HG02571 (cell line): ENCODE results near the gene ERAS.

ENCODE experiments used
- ATAC-seq: cut with Tn5 transposase; IDR thresholded peaks from one replicate; pipeline ENCODE4 v1.9.1; 2021; ENCODE audit warnings: mild to moderate bottlenecking, moderate library complexity; ENCODE audit not compliant: unreplicated experiment

ERAS gene, protein sequence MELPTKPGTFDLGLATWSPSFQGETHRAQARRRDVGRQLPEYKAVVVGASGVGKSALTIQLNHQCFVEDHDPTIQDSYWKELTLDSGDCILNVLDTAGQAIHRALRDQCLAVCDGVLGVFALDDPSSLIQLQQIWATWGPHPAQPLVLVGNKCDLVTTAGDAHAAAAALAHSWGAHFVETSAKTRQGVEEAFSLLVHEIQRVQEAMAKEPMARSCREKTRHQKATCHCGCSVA

DNA sequence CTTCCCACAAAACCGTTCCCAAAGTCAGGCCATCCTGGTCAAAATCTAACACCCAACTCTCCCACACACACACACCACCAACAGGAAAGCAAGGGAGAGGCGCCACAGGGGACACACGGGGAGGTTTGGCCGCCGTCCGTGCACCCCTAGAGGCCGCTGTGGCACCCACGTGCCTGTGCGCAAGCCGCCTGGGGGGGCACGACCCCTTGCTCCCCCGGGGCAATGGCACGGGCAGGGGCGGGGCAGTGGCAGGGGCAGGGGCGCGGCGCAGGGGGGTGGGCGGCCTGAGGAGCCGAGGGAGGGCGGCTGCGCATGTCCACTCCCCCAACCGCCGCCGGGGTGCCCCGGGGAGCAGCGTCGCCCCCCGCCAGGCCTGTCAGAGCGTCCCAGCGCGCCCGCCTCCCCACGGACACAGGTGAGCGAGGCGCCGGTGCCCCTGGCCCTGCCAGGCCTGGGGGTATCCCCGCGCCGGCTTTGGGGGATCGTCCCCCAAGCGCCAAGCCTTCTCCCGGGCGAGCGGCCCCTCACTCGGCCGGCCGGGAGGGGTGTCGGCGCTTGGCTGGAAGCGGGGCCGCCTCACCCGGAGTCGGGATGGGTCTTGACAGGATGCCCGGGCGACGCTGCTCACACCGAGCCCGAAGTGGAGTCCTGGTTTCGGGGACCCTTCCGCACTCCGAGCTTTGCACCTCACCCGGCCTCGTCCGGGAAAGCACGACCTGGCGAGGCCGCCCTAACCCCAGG lies at the start of gene ERAS:
TSS of gene ERAS (plus strand) at position 379 of the 741 bp plus-strand sequence. CDS start 2,611 bp downstream, outside the sequence.
- ATAC-seq, result no peak

DNA sequence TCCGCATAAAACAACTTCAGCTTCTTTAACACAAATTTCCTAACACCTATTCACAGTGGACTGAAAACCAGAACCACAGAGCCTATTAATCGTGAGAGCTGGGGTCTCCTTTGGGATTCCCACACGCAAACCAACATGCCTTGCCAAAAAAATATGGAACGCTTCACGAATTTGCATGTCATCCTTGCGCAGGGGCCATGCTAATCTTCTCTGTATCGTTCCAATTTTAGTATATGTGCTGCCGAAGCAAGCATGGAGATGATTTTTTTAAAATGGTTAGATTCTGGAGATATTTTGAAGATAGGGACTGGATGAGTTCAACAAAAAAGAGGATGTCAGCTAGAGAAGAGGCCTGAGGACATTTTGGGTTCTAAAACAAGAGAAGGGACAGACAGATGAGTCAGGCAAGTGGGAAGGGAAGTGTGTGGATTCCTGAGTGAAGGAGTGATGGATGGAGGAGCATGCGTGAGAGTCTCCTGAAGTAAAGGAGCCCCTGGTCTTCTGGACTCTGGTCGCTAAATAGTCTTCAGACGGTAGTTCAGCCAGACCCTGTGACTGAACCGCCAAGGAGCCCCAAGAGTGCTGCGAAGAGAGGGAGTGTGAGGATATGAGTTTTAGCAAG lies 49.4 kb upstream of the ERAS start:
- ATAC-seq, result no peak

DNA sequence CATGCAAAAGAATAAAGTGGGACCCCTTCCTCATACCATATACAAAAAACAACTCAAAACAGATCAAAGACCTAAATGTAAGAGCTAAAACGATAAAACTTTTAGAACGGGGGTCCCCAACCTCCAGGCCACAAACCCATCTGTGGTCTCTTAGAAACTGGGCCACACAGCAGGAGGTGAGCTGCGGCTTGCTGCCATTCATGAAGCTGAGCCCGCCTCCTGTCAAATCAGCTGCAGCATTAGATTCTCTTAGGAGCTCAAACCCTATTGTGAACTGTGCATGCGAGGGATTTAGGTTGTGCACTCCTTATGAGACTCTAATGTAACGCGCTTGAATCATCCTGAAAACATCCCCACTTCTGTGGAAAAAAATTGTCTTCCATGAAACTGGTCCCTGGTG lies 46.9 kb upstream of the ERAS start:
- no peak for ATAC-seq

DNA sequence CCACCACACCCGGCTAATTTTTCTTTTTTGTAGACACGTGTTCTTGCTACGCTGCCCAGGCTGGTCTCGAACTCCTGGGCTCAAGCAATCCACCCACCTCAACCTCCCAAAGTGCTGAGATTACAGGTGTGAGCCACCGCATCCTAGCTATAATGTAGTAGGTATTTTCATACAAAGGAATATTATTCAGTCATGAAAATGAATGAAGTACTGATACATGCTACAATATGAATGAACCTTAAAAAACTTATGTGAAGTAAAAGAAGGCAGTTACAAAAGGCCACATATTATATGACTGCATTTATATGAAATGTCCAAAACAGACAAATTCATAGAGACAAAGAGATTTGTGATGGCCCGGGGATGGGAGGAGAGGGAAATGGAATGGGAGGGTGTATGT lies 44.6 kb upstream of the ERAS start:
- ATAC-seq, result no peak

DNA sequence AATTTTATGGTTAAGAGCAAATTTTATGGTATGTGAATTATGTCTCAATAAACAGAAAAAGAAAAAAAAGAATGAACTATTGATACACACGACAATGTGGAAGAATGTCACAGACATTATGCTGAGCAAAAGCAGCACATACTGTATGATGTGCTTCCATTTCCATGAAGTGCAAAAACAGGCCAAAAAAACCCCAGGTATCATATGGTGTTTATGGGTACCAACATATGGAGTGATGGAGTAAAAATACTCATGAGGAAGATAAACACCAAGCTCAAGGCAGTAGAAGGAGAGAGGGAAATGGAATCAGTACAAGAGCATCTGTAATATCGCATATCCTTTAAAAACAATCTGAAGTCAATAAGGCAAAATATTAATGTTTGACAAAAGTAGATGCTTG lies 44.1 kb upstream of the ERAS start:
- no peak for ATAC-seq

DNA sequence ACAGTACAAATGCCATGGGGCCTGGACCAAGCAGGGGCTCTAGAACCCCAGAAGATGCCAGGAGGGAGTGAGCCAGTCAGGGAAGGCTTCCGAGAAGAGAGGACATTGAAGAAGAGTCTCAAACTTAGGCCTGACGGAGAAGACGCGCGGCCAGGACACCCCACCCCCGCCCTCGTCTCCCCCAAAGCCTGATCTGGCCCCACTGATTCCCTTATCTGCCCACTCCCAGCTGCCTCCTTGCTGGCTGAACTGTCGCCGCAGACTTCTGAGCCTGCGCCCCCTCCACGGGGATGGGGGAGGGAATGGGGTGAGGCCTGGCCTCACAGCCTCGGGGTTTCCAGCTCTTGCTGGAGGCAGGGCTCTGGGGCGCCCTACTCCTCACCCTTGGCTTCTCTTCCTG lies 43.5 kb upstream of the ERAS start:
- ATAC-seq, result no peak

DNA sequence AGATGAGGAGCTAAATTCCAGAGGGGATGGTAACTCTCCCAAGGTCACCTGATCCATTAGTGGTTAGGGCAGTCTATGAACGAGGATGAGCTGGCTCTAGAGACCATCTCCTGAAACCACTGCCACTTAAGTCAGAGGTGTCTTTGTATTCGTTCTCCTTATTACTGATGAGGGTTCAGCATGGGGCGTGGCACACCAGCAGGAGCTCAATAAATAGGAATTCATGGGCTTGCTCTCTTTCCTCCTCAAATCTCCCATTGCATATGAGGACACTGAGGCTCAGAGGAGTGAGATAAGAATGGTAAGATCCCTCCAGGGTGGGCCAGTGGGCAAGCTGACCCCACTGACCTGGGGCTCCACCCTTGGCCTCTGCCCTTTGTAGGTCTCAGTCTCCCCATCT lies 41.6 kb upstream of the ERAS start:
- ATAC-seq, result no peak

DNA sequence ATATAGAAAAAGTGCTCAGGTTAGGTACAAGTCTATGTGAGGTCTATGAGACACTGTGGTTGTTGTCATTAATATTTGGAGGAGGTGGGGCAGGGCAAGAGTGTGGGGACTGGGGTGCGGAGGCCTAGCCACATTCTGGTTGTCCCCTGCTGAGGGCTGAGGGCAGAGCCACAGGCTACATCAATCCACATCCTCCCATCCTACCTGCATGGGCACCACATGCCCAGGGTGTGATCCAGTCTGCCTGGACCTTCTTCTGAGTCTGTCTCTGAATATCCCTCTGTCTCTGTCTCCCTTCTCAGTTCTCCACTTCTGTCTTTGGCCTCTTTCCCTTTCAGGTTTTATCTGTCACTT lies 41.1 kb upstream of the ERAS start:
- no peak for ATAC-seq

DNA sequence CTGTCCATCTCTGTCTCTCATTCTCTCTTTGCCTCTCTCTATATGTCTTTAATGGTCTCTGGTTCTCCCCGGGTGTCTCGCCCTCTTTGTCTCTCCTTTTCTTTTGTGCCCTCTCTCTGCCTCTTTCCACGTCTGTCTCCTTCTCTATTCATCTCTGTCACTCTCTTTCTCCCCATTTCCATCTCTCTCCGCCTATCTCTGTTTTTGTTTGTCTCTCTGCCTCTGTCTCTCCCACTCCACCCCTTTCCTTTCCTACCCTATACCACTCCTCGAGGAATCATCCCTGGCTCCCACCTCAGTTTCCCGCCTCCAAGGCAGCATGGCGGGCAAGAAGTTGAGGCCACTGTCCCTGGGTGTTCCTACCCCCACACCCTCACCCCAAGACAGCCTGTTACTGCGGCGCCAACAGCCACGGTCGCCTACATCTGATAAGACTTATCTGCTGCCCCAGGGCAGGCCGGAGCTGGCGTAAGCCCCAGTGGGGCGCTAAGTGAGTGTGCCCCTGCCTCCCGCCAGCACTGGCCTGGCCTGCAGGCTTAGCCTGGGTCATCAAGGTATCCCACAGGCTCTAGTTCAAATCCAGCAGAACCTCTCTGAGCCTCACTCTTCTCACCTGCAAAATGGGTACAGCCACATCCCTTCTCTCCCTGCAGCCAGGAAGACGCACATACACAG lies 40.6 kb upstream of the ERAS start:
- ATAC-seq, result no peak

DNA sequence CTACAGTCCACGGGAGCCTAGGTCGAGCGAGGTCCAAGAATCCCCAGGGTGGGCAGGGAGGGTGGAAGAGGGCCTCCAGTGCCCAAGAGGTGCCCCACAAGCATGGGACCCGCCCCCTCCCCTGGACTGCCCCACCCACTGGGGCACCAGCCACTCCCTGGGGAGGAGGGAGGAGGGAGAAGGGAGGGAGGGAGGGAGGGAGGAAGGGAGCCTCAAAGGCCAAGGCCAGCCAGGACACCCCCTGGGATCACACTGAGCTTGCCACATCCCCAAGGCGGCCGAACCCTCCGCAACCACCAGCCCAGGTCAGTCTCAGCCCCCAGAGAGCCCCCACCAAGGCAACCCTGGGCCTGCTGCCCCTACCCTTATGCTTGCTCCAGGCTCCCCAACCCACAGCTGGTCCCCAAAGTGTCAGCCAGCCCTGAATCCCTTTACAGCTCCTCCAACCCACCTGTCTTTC lies 39.9 kb upstream of the ERAS start, which contains the start of gene GATA1:
TSS of gene GATA1 (plus strand) at position 250 of the 460 bp plus-strand sequence. CDS start 4,520 bp downstream, outside the sequence.
- no peak for ATAC-seq

DNA sequence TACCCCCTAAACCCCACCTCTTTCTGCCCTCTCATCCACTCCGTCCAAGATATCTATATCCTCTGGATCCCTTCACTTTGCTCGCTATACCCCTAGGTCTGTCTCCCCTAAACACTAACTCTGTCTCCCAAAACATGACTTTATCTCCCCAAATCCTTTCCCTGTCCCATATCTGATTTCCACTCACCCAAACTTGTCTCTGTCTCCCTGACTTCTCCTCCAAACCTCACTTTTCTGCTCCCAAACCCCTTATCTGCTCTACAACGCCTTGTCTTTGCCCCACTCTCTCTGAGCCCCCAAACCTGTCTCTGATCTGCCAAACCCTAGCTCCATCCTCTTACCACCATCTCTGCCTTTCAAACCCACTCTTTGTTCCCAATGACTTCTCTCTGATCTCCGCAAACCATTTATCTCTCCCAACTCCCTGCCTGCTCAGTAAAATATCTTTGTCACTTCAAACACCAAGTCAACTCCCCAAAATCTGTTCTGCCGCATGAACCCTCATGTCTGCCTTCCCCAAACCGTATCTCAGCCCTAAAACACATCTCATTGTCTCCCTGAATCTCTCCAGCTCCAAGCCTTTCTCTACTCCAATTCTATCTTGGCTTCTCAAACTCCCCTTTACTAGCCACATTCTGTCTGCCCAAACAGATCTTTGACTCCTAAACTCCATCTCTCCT lies 39.3 kb upstream of the ERAS start:
- no peak for ATAC-seq

DNA sequence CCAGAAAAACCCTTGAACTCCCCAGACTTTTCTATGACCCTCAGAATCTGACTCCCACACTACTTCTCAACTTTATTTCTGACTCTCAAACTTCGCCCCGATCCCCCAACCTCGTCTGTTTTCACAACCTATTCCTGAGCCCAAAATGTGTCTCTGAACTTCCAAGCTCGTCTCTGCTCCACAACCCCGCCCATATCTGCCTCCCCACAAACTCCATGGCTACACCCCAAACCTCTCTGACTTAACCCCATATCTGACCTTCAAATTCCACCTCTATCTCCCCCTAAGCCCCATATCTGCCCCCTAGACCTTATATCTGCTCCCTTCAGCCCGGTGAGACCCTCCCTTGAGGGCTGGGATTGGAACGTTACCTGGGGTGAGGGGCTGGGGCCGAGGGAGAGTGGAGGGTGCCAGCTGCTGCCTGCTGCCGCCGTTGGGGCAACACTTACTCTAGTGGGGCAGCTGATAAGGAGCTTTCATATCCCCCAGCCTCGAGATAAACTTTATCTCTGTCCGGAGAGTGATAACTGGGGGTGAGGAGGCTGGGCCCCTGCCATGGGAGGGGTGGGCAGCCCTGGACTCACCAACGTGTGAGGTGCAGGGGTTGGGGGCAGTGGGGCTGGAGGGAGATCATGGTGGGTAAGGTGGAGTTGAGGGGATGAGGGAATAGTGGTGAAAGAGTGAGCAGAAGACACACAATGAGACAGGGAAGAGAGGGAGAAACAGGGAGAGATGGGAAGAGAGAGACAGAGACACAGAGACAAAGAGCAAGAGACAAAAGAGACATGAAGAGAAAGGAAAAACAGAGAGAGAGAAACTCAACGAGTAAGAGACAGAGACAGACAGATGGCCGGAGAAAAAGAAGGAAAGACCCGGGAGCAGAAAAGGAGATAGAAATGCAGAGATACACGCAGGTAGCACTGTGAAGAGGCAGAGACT lies 38.5 kb upstream of the ERAS start:
- no peak for ATAC-seq

DNA sequence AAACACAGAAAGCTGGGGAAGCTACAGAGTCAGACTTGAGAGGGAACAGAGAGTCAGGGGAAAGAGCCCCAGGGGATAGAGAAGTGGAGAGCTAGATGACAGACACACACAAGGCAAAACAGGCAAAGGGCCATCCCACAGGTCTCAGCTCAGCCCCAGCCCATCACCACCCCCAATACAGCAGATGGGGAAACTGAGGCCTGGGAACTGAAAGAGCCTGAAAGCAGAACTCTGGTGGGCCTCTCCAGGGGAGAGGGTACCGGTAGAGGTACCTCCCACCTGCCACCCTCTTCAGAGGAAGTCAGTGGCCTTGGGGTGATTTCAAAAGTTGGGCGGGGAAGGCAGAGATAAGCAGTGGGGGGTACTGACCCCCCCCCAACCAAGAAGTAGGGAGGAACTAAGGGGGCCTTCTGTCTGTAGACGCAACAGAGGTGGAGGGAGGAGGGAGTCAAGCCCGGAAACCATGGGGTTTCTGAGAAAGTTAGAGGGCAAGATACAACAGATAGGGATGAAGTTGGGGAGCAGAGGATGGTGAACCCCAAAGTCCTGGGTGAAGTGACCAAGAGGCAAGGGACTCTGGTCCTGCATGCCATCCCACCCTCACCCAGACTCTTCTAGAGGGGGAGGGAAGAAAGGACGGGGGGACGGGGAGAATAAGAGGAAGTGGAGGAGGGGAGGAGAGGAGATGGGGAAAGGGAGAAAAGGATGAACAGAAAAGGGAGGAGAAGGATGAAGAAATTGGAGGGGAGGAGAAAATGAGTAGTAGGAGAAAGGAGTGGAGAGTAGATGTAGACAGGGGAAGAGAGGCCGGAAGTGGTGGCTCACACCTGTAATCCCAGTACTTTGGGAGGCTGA lies 36.7 kb upstream of the ERAS start:
- no peak for ATAC-seq

DNA sequence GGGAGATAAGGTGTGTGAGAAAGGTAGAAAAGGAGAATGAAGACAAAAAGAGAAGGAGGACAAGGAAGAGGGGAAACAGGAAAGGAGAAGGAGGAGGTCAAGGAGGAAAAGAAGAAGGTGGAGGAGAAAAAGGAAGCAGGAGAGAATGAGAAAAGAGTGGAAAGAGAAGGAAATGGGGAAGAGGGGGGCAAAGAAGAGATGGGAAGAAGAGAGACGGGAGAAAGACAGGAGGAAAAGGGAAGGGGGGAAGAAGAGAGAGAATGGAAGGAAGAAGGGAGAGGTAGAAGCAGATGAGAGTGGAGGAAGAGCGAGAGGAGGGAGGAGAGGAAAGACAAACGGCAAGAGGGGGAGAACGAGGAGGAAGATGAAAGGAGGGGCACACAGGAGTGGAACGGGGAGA lies 35.8 kb upstream of the ERAS start:
- no peak for ATAC-seq

DNA sequence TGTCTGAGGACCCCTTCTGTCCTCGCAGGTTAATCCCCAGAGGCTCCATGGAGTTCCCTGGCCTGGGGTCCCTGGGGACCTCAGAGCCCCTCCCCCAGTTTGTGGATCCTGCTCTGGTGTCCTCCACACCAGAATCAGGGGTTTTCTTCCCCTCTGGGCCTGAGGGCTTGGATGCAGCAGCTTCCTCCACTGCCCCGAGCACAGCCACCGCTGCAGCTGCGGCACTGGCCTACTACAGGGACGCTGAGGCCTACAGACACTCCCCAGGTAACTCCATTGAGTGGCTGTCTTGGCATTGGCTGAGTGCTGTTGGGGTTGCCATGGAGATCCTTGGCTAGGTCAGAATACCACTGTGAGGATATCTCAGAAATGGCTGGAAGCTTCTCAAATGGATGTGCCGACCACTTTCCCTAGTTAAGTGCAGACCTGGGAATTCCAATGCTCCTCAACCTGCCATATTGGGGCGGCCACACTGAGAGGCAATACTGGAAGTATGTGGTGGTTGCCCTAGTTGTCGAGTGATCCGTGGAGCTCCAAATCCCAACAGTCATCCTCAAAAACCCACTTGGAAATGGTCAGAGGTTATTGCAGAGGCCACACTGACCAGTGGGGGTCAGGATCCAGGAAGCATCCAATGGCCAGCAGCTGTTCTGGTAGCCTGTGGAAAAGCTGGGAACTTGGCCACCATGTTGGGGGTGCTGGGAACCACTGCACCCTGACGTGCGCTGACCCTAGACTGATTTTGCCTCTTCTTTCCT lies 35.1 kb upstream of the ERAS start:
- ATAC-seq, result no peak

DNA sequence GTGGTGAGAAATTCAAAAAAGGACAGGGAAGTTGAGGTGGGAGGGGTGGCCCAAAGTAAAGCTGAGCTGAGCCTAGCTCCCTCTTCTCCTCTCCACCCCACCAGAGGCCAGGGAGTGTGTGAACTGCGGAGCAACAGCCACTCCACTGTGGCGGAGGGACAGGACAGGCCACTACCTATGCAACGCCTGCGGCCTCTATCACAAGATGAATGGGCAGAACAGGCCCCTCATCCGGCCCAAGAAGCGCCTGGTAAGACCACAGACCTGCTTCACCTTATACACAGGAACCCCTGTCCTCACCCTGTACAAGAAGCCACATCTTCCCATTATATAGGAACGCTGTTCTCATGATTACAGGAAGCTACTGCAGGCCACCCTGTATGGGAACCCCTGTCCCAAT lies 34.1 kb upstream of the ERAS start:
- ATAC-seq, result no peak

DNA sequence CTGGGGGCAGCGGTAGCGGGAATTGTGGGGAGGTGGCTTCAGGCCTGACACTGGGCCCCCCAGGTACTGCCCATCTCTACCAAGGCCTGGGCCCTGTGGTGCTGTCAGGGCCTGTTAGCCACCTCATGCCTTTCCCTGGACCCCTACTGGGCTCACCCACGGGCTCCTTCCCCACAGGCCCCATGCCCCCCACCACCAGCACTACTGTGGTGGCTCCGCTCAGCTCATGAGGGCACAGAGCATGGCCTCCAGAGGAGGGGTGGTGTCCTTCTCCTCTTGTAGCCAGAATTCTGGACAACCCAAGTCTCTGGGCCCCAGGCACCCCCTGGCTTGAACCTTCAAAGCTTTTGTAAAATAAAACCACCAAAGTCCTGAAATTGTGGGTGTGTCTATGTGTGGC lies 32.4 kb upstream of the ERAS start:
- ATAC-seq, result no peak

DNA sequence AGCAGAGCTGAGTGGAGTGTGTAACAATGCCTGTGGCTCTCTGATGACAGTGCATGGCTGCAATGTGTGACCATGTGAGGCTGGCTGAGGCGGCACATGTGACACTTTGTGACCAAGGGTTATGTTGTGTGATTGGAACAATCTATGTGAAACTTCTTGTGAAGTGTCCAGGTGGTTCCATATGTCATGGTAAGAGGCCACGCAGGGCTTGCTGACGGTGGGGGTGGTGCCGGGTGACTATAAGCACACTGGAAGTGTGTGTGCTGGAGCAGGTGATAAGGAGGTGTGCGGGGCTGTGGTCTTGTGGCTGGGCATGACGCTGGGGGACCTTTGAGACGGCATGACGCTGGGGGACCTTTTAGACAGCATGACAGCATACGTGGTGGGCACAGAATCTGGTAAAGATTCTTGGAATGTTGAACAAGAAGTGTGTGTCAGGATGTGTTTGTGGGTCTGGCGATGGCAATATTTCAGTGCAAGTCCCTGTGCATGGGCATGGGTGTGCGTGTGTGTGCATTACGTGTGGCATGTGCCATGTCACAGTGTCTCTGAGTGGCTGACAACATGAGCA lies 31.9 kb upstream of the ERAS start:
- ATAC-seq, result no peak
